Ishikawa (cell line): ENCODE measurements around the gene RALA.

Source experiments
- CEBPB ChIP-seq: IDR thresholded peaks from 2 replicates; pipeline ENCODE4 v1.6.1; 2012
- EP300 ChIP-seq: IDR thresholded peaks from 2 replicates; pipeline ENCODE4 v1.6.1; 2012; ENCODE audit warnings: borderline replicate concordance
- RAD21 ChIP-seq: IDR thresholded peaks from 2 replicates; pipeline ENCODE4 v1.6.1; 2012; ENCODE audit warnings: low read depth
- TAF1 ChIP-seq: IDR thresholded peaks from 2 replicates; pipeline ENCODE4 v1.6.1; 2012; ENCODE audit warnings: low read depth, mild to moderate bottlenecking
- TCF12 ChIP-seq: IDR thresholded peaks from 2 replicates; pipeline ENCODE4 v1.6.1; 2012; ENCODE audit warnings: low read depth
- TEAD4 ChIP-seq: IDR thresholded peaks from 2 replicates; pipeline ENCODE4 v1.6.1; 2012
- YY1 ChIP-seq: IDR thresholded peaks from 2 replicates; pipeline ENCODE4 v1.6.1; 2012; ENCODE audit warnings: low read depth
- ZBTB7A ChIP-seq: IDR thresholded peaks from 2 replicates; pipeline ENCODE4 v1.6.1; 2012; ENCODE audit warnings: low read depth

GRCh38 chr7:39664585-39664984 lies 41.2 kb downstream of the RALA start:
- TF ChIP-seq TEAD4: no peak
- TF ChIP-seq YY1: no peak
- TF ChIP-seq TAF1: no peak
- TF ChIP-seq CEBPB: no peak
- TF ChIP-seq RAD21: no peak
- no peak for TF ChIP-seq ZBTB7A
- no peak for TF ChIP-seq TCF12
- no peak for TF ChIP-seq EP300
